COLO829 (cell line): ENCODE measurements around the gene SERPINB12.

Experiments
- DNase-seq: peaks from one replicate; pipeline ENCODE4 v3.0.0; 2012; ENCODE audit warnings: low spot score

The SERPINB12 gene

DNA sequence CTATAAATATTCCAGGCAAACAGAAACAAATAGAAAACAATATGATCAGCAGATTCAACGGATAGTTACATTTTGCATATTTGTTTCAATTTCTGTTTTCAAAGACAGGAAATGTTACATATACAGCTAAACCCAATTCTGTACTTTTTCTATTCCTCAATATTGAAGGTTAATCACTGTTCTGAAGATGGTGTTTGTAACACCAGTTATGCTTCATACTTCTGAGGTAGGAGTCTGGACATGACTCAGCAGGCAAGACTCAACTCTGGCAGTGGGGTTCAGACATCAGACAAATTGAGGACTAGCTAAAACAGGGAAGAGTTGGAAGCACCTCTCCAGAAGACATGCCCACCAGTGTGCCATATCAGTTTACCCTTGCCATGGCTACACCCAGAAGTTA is 61.6 kb downstream of the SERPINB12 start:
- DNase-seq = no peak

- no peak for DNase-seq
Observed at GRCh38 chr18:63604791-63605567, 62.8 kb downstream of the SERPINB12 start.

- no peak for DNase-seq
Observed at GRCh38 chr18:63606526-63606925, 64.4 kb downstream of the SERPINB12 start.

GRCh38 chr18:63613420-63613819 is 71.3 kb downstream of the SERPINB12 start:
- no peak for DNase-seq

GRCh38 chr18:63617049-63617914 is 75.1 kb downstream of the SERPINB12 start:
- DNase-seq = no peak

DNA sequence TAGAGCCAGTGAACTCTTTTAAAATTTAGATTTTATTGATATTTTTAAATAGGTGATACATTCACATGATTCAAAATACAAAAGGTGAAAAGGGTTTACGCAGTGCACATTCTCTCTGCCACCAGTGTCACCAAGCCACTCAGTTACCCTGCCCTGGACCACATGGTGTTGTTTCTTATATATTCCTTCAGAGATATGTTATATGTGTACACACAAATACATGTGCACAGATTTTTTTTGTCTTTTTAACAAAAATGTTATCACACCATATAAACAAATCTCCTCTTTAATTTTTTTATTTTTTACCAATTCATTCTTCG is 75.7 kb downstream of the SERPINB12 start:
- DNase-seq = no peak
